ENCODE measurements around the gene C15orf62.

C15orf62 gene

DNA sequence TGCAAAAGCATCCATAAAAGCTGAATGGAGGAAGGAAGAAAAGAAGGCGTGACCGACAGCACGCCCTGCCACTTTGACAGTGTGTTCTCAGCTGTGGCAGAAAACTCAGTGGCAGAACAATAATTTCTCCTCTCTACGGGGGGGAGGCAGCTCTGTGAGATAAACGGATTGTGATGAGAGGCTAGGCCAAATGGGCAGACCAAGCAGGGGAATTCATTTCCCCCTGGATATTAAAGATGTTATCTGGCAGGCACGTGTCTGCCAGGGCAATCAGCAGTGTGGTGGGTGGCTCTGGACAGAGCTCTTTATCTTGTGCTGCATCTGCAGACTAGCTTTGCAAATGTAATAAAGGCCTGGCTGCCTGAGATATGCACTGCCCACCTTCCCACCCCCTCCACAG is 12.8 kb upstream of the C15orf62 start:
- no peaks in the 10 kb centered on the region for H3K9me3 ChIP-seq (ENCODE audit: insufficient read depth, low read depth, low read length)
- H3K4me1 ChIP-seq (ENCODE audit: insufficient read depth, low read length) = no peaks in the 10 kb centered on the region; the same call in 1 of the 2 replicates
- H3K36me3 ChIP-seq (ENCODE audit: insufficient read depth, low read depth, low read length) = no peaks in the 10 kb centered on the region
- H3K4me3 ChIP-seq (ENCODE audit: low read length) = no peak overlapping the region
- H3K27ac ChIP-seq (ENCODE audit: low read length) = no peak overlapping the region
- no peaks in the 10 kb centered on the region for H3K27me3 ChIP-seq (ENCODE audit: insufficient read depth, low read length)
- H3K9ac ChIP-seq (ENCODE audit: low read depth, low read length) = no peak overlapping the region

DNA sequence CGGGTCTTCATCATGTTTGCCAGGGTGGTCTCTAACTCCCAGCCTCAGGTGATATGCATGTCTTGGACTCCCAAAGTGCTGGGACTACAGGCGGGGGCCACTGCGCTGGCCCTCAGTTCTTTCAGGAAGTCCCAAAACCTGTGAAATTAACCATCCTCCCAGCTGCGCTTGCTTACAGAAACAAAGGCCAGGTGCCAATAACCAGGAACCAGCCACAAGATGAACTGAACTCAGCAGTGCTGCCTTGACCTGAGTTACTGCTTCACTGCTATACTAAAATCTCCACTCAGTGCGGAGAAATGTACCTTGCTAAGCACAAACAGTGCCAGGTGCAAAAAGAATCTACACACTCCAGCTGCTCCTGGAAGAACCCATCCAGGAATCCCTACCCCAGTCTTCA is 9.8 kb upstream of the C15orf62 start:
- Histone ChIP-seq H3K4me1 (ENCODE audit: insufficient read depth, low read length) (peaks cover 2% of the 10 kb centered on the region; the same call in 1 of the 2 replicates), H3K27ac (ENCODE audit: low read length) (no peak overlapping the region), H3K9ac (ENCODE audit: low read depth, low read length) (no peak overlapping the region), H3K4me3 (ENCODE audit: low read length) (no peak overlapping the region), H3K27me3 (ENCODE audit: insufficient read depth, low read length) (peaks cover 23% of the 10 kb centered on the region), H3K36me3 (ENCODE audit: insufficient read depth, low read depth, low read length) (no peaks in the 10 kb centered on the region), H3K9me3 (ENCODE audit: insufficient read depth, low read depth, low read length) (no peaks in the 10 kb centered on the region)

DNA sequence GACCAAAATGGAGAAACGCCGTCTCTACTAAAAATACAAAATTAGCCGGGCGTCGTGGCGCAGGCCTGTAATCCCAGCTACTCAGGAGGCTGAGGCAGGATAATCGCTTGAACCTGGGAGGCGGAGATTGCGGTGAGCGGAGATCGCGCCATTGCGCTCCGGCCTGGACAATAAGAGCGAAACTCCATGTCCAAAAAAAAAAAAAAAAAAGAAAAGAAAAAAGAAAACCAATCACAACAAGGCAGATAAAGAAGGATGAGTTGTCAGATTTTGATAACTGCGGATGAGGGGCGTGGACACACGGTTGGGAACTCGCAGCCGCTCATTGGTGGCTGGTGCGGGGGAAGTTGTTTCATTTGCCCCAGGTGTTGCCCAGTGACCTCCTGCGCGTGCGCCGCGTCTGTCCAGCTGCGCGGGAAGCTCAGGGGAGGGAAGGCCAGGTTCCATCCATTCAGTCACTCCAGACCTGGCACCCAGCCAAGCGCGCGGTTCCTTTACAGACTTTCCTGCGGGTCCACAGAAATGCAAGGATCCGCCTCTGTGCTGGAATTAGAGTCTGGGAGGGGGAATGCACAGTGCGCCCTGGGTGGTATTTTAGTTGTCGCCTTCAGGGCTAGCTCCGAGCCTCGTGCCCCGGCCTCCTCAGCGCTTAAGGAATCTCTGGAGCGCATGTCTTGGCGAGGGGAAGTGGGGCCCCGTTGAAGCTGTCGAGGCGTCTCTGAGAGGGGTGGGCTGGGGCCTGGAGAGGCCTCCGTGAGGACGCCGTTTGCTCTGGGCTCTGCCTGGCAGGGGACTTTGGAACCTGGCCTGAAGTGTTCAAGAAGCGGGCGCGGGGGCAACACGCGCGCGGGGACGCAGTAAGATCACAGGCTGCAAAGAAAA is 6.6 kb upstream of the C15orf62 start:
- H3K36me3 ChIP-seq (ENCODE audit: insufficient read depth, low read depth, low read length) = 0 out of 2 replicates have a peak, but pooled peaks cover 1% of the 10 kb centered on the region
- peaks cover 24% of the 10 kb centered on the region for H3K27me3 ChIP-seq (ENCODE audit: insufficient read depth, low read length)
- peak overlapping the region; percentile 74 for H3K4me3 ChIP-seq (ENCODE audit: low read length)
- peak overlapping the region; percentile 72; the same call in 1 of the 2 replicates for H3K9ac ChIP-seq (ENCODE audit: low read depth, low read length)
- peaks cover 17% of the 10 kb centered on the region for H3K4me1 ChIP-seq (ENCODE audit: insufficient read depth, low read length)
- no peak overlapping the region for H3K27ac ChIP-seq (ENCODE audit: low read length)
- H3K9me3 ChIP-seq (ENCODE audit: insufficient read depth, low read depth, low read length) = no peaks in the 10 kb centered on the region

DNA sequence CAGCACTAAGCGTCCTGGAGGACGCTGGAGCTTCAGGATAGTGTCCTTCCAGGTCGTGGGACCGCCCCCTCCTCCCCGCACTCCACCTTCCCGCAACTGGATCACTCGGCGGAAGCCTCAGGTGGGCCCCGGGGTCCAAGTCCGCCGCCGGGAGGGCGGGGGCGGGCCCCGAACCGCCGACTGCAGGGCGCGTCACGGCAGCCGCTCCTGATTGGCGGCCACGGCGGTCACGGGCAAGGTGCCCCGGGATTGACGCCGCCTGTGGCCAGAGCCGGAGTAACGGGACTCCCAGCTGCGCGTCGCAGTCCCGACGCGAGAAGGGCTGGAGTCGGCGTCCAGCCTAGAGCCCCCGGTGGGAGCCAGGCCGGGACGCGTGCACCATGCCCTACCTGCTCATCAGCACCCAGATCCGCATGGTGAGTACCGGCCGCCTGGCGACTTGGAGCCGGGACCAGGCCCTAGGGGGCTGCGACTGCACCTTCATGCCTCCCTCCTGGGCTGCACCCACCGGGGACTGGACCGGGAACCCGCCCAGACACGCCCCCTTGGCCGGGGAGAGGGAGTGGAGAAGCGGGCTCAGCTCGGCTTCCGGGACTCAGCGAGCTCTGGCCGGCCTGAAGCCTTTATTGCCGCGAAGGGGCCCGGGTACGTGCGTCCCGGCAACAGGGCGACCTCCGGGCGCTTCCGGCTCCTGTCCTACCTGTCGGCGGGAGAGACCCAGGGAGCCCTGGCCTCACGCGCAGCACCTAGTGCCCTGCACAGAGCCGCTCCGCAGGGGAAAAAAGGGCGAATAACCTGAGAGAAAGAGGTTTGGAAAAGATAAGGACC is 5.8 kb upstream of the C15orf62 start, which contains the start of gene GCHFR:
GCHFR (plus strand) TSS at position 268 of the 828 bp plus-strand sequence; CDS start at position 381, 113 bp downstream.
- Histone ChIP-seq H3K9me3 (ENCODE audit: insufficient read depth, low read depth, low read length) (no peaks in the 10 kb centered on the region), H3K9ac (ENCODE audit: low read depth, low read length) (peak within 1 kb of the TSS; percentile 72), H3K27ac (ENCODE audit: low read length) (no peak within 1 kb of the TSS), H3K36me3 (ENCODE audit: insufficient read depth, low read depth, low read length) (peaks cover 7% of the 10 kb centered on the region; the same call in 1 of the 2 replicates), H3K27me3 (ENCODE audit: insufficient read depth, low read length) (peaks cover 24% of the 10 kb centered on the region), H3K4me3 (ENCODE audit: low read length) (peak within 1 kb of the TSS; percentile 74), H3K4me1 (ENCODE audit: insufficient read depth, low read length) (peaks cover 17% of the 10 kb centered on the region)

DNA sequence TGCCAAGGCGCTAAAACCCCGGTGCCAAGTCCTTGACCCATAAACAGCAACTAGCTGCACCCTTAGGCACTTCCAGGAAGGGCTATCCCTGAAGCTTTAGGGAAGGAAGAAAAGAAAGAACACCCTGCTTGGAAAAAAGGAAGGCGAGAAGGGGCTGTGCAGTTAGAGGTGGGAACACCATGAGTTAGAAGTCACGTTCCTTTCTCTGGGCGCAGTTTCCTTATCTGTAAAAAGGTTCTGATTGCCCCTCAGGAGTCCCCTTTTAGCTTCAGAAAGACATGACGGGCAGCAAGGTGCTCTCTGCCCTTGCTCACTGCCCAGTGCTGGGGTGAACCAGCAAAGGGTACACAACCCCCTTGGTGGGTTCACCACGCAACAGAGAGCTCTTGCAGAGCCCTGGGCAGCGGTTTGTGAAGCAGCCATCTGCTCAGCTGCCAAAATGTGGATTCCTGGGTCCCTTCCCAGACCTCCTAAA is 5.1 kb upstream of the C15orf62 start:
- peak overlapping the region; percentile 62 for H3K9ac ChIP-seq (ENCODE audit: low read depth, low read length)

DNA sequence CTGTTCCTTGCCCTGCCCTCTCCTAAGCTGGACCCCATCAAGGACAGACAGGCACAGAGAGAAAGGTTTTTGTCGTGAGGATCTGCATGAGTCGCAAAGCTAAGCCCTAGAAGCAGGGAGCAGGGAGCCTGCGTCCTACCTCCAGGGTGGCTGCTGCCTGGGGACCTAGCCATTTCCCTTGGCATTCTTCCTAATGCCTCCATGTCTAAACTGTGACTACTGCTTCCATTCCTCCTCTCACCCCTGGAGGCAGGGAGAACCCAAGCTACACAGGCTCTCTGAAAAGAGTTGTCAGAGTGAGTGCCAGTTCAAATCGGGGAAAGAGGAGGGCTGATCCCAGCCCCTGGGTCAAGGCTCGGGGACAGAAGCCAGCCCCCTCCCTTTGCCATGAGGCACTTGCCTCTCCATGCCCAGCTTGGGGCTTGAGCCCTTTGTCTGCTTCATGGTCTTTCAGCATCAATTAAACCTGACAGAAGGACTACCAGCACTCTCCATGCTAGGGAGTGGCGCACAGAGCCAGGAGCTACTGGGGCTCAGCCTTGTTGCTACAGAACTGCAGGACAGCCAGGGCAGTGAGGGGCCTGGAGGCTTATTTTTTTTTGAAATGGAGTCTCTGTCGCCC is 3.5 kb upstream of the C15orf62 start:
- H3K27me3 ChIP-seq (ENCODE audit: insufficient read depth, low read length) = peaks cover 24% of the 10 kb centered on the region
- 0 out of 2 replicates have a peak overlapping the region, but pooled peaks have one; percentile 1 for H3K9ac ChIP-seq (ENCODE audit: low read depth, low read length)
- H3K36me3 ChIP-seq (ENCODE audit: insufficient read depth, low read depth, low read length) = peaks cover 7% of the 10 kb centered on the region; the same call in 1 of the 2 replicates
- H3K9me3 ChIP-seq (ENCODE audit: insufficient read depth, low read depth, low read length) = no peaks in the 10 kb centered on the region
- no peak overlapping the region for H3K4me3 ChIP-seq (ENCODE audit: low read length)
- H3K27ac ChIP-seq (ENCODE audit: low read length) = no peak overlapping the region
- H3K4me1 ChIP-seq (ENCODE audit: insufficient read depth, low read length) = peaks cover 17% of the 10 kb centered on the region

More for the DNA sequence above, 5.1 kb upstream of the C15orf62 start:
- Histone ChIP-seq H3K4me3 (ENCODE audit: low read length) (peak overlapping the region; percentile 74), H3K4me1 (ENCODE audit: insufficient read depth, low read length) (peaks cover 17% of the 10 kb centered on the region), H3K27ac (ENCODE audit: low read length) (no peak overlapping the region), H3K9me3 (ENCODE audit: insufficient read depth, low read depth, low read length) (no peaks in the 10 kb centered on the region), H3K36me3 (ENCODE audit: insufficient read depth, low read depth, low read length) (peaks cover 7% of the 10 kb centered on the region; the same call in 1 of the 2 replicates), H3K27me3 (ENCODE audit: insufficient read depth, low read length) (peaks cover 24% of the 10 kb centered on the region)

DNA sequence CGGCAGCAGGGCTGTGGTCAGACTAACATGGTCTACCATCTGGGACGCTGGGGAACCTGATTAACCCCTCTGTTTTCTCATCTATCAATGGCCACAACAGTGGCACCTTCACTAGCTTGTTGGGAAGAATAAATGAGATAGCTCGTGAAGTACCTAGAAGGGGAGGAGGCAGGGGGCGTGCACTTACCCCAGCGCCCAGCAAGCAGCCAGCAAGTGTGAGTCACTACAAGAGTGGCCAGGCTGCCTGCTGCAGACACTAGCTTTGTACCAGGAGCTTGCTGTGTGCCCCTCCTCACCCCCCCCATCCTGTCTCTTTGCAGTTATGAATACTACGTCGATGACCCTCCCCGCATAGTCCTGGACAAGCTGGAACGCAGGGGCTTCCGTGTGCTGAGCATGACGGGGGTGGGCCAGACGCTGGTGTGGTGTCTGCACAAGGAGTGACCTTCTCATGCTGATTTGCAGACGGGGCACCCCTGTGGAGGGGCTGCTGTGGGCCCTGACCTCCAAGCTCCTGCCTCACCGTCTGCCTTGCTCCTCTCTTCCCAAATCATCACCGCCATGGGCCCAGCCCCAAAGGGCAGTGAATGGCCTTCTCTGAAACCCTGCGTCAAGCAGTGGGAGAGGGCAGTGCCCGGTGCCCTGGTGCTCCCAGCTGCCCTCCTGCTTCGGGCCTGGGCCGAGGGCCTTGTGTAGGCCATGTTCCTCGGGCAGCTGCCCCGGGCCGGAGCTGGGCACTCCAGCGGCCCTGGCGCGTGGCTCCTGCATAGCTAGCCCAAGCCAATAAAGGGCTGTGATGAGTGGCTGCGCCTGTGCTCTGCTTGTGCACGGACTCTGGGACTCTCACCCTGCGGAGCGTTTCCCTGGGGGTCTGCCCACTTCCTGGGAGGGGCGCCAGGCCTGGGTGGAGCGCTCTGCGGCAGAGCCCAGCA is 2.6 kb upstream of the C15orf62 start:
- H3K27me3 ChIP-seq (ENCODE audit: insufficient read depth, low read length) = peaks cover 24% of the 10 kb centered on the region
- H3K4me1 ChIP-seq (ENCODE audit: insufficient read depth, low read length) = peaks cover 17% of the 10 kb centered on the region
- H3K27ac ChIP-seq (ENCODE audit: low read length) = no peak overlapping the region
- no peaks in the 10 kb centered on the region for H3K9me3 ChIP-seq (ENCODE audit: insufficient read depth, low read depth, low read length)
- H3K4me3 ChIP-seq (ENCODE audit: low read length) = no peak overlapping the region
- no peak overlapping the region for H3K9ac ChIP-seq (ENCODE audit: low read depth, low read length)
- peaks cover 7% of the 10 kb centered on the region; the same call in 1 of the 2 replicates for H3K36me3 ChIP-seq (ENCODE audit: insufficient read depth, low read depth, low read length)

DNA sequence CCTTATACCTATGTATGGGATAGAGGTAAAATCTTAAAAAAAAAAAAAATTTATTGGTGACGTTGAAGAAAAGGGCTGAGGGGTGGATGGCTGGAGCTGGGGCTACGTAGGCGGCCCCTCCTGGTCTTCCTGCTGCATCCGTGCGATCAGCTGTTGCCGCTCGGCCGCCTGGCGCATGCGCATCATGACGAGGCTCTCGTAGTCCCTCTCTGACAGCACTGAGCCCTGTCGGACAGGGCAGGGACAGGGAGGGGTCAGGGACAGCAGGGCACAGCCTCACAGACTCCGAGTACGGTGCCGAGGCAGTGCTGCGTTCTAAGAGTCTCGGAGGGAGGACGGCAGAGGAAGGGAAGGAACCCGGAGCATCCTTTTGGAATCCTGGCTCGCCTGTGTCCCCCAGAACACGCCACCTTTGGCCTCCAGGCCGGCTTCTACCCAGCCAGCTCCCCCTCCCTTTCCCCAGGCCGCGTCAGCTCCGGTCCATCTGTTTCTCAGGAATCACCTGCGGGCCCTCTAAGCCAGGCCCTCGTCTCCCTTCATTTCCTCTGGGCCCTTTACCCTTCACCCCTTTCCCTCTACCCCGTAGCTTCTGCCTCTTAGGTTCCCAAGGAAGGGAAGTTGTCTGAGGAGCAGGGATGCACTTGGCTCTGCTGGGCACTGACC is 1.8 kb upstream of the C15orf62 start:
- Histone ChIP-seq H3K4me1 (ENCODE audit: insufficient read depth, low read length) (peaks cover 17% of the 10 kb centered on the region), H3K4me3 (ENCODE audit: low read length) (no peak overlapping the region), H3K36me3 (ENCODE audit: insufficient read depth, low read depth, low read length) (peaks cover 7% of the 10 kb centered on the region; the same call in 1 of the 2 replicates), H3K9ac (ENCODE audit: low read depth, low read length) (no peak overlapping the region), H3K27me3 (ENCODE audit: insufficient read depth, low read length) (peaks cover 17% of the 10 kb centered on the region), H3K9me3 (ENCODE audit: insufficient read depth, low read depth, low read length) (no peaks in the 10 kb centered on the region), H3K27ac (ENCODE audit: low read length) (no peak overlapping the region)

DNA sequence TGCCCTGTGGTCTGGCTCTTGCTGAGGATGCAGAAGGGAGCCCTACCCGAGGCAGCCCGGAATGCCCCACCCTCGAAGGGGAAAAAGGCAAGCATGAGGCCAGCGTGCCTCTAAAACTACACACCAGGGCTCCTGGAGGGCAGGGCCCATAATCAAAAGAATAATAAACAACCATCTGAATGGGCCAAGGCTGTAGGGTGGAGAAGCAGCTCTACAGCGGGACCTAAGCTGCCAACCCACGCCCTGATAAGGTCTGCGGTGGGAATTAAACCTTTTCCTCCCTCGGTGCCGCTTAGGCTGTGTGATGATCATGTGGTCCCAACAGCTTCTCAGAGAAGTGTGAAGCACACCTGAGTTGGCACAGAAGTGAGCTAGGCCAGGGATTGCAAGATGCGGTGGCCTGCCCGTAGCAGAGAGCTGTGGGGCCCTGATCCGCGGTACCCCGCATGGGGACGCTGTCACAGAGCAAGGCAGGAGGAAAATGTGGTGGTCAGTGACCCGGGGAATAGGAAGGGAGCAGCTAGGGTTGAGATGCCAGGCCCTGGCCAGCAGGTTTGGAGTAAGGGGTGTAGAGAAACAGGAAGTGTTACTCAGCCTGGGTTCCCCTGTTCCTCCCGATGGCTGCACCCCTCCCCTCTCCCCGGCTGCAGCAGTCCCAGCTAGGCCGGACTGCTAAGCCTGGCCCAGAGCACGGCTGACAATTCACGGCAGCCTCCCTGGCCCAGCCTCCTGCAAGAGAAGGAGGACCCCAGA is 1.1 kb upstream of the C15orf62 start:
- Histone ChIP-seq H3K9ac (ENCODE audit: low read depth, low read length) (no peak overlapping the region), H3K4me3 (ENCODE audit: low read length) (no peak overlapping the region), H3K27ac (ENCODE audit: low read length) (no peak overlapping the region), H3K36me3 (ENCODE audit: insufficient read depth, low read depth, low read length) (peaks cover 13% of the 10 kb centered on the region), H3K9me3 (ENCODE audit: insufficient read depth, low read depth, low read length) (no peaks in the 10 kb centered on the region), H3K27me3 (ENCODE audit: insufficient read depth, low read length) (peaks cover 10% of the 10 kb centered on the region; the same call in 1 of the 2 replicates), H3K4me1 (ENCODE audit: insufficient read depth, low read length) (peaks cover 17% of the 10 kb centered on the region)
